ENCODE measurements around the gene MMP21.

The MMP21 gene, protein sequence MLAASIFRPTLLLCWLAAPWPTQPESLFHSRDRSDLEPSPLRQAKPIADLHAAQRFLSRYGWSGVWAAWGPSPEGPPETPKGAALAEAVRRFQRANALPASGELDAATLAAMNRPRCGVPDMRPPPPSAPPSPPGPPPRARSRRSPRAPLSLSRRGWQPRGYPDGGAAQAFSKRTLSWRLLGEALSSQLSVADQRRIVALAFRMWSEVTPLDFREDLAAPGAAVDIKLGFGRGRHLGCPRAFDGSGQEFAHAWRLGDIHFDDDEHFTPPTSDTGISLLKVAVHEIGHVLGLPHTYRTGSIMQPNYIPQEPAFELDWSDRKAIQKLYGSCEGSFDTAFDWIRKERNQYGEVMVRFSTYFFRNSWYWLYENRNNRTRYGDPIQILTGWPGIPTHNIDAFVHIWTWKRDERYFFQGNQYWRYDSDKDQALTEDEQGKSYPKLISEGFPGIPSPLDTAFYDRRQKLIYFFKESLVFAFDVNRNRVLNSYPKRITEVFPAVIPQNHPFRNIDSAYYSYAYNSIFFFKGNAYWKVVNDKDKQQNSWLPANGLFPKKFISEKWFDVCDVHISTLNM

DNA sequence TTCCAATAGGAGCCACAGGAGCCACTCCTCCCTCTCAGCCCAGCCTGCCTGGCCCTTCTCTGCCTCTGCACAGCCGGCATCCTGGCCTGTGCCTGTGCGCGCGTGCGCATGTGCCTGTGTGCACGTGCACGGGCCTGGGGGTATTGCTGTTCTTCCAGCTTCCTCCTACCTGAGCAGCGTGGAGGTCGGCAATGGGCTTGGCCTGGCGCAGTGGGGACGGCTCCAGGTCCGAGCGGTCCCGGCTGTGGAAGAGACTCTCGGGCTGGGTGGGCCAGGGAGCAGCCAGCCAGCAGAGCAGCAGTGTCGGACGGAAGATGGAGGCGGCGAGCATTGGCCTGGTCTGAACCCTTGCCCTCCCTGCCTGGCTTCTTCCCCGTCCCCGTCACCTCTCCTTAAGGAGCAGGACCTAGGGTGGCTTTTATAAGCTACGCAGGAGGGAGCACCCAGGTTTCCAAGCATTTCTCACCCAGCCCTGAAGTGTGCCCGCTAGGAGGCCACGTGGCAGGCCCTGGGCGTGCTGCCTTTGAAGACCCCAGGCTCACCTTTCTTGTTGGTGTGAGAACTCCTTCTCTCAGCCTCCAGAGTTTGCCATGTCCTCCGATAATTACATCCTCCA lies at the start of gene MMP21:
MMP21 (minus strand) TSS at position 331 of the 616 bp plus-strand sequence; CDS start at position 331, 0 bp downstream.
- no peak for DNase-seq (ENCODE audit: low spot score)

DNA sequence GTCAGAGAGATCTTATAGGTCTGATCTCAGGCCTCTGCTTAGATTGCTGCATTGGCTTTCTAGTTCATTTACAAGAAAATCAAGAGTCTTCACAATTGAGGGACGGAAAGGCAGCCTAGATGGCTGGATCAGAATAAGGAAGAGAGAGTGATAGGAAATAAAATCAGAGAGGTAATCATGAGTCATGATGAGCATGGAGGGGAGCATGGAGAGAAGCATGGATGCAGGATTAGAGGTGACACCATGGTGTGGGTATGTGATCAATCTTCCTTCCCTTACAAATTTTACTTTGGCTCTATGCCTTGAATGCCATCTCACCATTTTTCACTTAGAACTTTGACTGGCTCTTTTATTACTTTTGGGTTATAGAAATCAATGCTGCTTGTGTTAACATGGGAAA lies 49.1 kb upstream of the MMP21 start:
- DNase-seq (ENCODE audit: low spot score) = no peak

DNA sequence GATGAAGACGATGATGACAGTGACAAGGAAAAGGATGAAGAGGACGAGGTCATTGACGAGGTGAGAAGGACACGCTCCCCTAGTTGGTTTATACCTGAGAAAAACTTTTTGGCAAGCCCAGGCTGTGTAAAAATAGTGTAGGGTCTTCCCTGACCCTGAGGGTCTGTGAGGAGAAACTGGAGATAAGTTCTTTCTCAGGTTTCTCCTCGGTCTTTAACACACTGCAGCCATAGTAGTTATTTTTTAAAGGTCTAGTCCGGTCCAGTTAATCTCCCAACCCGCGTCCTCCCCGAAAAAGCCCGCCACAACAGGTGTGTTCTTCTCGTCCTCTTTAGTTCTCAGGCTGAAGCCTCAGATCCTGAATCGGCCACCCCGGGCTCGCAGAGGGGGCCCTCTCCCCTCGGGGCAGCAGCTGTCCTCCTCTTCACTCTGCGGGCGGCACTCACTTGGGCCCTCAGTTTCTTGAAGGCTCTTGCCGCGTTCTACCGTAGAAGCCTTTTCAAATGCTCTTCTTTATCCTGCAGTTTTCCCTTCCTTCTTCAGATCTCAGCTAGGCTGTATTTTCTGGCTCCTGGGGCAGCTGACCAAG lies 48.1 kb upstream of the MMP21 start:
- no peak for DNase-seq (ENCODE audit: low spot score)

DNA sequence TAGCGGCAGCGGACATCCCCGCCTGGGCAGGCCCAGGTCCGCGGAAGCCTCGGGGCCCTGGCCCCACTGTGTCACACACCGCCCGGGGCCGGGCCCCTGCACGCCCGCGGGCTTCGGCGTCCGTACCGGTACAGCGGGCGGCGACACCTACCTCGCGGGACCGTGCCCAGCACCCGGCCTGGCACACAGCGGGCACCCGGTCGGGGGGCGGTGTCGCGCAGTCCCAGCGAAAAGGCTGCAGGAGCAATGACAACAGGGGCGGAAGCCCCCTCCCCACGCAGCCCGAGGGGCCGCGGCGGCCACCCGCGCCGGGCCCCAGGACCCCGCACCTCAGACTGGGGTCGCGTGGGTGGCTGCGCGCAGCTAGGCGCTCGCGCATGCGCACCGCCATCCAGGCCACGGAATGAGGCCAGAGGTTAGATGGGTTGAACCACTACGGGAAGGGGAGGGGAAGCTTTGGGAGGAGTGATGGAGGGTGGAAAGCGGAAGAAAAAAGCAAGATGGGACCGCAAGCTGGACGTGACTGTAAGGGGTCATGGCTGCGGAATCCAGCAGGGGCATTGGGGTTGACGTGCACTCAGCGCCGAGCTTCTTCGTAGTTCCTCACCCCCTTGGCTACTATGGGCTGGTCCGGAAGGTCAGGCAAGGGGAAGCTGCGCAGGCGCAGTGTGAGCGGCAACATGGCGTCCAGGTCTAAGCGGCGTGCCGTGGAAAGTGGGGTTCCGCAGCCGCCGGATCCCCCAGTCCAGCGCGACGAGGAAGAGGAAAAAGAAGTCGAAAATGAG lies 47.4 kb upstream of the MMP21 start, which contains the start of the genes BCCIP and UROS:
BCCIP (plus strand) TSS at position 669 of the 785 bp plus-strand sequence; CDS start at position 681, 12 bp downstream.
UROS (minus strand) TSS at position 381 of the 785 bp plus-strand sequence. CDS start 6,759 bp downstream, outside the sequence.
- peak; percentile 90 for DNase-seq (ENCODE audit: low spot score)

DNA sequence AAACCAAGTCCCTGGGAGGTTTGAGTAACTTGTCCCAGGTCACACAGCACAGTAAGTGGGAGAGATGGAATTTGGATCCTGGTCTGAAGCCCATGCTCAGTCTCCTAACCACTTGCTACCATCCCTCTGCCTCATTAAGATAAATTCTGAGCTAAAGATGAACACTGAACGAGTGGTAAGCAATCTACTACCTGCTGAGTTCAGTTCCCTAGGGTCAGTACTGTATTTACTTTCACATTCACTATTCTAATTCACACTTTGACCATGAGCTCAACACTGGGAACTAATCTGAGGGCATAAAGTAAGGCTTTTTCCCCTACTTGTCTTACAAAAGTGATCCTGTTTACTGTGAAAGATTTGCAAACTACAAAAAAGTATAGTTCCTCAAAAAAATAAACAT lies 45.1 kb upstream of the MMP21 start:
- no peak for DNase-seq (ENCODE audit: low spot score)

DNA sequence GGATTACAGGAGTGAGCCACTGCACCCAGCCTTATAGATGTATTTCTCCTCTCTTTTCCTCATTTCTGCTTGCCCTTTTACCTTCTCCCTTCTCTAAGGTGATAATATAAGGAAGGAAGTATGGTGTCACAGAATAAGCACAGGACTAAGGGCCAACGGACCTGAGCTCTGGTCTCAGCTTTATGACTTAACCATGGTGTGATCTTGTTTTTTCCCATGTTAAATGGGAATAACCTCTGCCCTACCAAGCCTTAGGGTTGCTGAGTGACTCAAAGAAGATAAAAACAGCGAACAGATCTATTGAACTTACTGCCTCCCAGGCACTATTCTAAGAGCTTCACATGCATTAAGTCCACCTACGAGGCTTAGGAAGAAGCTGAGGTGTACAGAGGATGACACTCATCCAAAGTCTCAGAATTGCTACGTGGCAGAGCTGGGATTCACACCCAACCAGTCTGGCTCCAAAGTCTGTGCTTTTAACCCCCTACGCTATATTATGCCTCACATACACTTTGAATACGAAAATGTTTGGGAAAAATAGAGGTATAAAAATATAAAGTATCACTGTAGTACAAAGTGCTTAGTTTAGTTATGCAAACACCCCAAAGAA lies 41.8 kb upstream of the MMP21 start:
- DNase-seq (ENCODE audit: low spot score) = no peak

DNA sequence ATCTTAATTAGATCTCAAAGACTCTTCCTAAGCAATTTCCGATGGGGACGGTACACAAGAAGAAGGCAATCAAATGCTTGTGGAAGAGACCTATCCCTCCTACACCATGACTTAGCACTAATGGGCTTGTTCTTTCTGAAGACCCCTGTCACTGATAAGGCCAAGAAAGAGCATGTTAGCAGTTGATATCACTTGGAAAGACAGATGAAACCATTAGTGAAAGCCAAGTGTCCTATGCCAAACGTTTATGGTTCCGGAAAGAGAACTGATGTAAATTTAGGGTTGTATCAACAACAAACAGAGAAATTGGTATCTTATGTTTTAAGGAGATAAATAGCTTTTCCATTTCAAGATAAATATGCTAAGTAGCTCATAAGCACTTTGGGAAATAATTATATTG lies 40.9 kb upstream of the MMP21 start:
- no peak for DNase-seq (ENCODE audit: low spot score)

DNA sequence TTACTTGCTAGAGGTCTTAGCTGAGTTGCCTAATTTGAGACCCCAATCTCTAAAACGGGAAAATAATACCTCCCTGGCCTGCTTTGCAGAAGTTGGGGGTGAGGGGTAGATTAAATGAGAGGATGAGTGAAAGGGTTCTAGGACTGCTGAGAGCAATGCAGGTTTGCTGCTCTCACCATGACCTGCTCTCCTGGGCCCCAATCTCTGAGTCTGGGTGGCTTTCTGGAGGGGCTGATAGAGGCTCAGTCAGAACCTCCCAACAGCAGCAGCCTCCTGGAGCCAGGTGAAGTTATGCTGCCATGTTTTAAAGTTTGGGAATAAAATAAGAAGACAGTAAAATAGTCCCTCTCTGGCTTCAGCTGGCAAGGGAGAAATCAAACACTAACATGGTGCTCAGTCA lies 40.1 kb upstream of the MMP21 start:
- no peak for DNase-seq (ENCODE audit: low spot score)

DNA sequence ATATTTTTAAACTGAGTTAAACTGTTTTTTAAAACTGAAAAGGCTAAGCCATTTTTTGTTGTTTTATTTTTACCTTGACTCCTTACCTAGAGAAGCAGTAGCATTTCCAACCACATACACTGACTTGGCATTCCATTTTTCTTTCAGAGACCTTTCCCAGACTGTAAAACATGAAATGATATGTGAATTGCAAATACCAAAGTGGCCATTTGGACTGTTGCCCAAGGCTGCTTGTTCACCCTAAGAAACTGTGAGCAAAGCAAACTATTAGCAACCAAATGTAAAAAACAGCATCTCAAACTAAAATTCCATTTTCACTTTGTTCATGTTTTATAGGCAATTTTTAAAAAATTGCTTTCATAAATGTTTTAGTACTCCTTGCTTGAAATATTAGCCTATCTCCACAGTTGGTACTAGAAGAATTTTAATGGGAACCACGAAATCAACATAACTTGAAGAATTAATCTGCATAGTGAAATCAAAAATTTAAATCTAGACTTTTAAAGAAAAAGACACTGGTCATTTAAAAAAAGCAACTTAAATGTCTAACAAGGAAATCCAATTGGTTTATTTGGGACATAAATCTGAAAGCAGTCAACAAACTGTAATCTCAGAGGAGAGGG lies 36.6 kb upstream of the MMP21 start:
- DNase-seq (ENCODE audit: low spot score) = no peak

DNA sequence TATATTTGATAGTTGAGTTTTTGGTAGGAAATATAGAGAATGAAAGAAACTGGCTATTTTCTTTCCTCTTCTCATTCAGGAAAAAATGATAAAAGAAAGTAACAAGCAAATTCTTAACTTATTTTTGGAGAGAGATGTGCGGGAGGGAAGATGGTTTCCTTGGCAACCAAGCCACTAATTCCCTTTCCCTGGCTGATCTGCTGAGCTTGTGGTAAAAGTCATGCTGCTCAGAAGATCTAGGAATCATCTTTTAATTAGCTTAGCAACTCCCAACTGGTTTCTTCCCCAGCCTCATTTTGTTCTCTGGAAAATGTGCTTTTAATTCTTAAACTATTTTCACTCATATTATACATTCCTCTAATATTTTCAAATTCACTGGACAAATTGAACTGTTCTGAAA lies 35.6 kb upstream of the MMP21 start:
- no peak for DNase-seq (ENCODE audit: low spot score)

DNA sequence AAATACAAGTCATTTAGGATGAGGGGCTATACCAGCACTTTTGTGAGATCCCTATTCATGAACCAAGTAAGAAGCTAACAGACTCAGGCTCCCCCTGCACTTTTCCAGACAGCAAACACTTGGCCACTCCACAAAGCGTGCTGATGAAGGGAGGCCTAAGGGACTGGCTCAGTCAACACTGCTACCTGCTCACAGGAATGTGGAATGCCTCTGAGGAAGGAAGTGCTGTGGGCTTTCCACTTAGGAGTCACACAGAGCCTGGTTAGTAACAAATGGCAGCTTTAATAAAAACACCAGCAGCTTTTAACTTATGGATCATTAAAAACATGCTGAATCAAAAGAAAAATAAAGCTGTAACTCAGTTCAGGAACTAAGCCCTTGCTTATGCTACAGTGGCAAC lies 32.4 kb upstream of the MMP21 start:
- no peak for DNase-seq (ENCODE audit: low spot score)

DNA sequence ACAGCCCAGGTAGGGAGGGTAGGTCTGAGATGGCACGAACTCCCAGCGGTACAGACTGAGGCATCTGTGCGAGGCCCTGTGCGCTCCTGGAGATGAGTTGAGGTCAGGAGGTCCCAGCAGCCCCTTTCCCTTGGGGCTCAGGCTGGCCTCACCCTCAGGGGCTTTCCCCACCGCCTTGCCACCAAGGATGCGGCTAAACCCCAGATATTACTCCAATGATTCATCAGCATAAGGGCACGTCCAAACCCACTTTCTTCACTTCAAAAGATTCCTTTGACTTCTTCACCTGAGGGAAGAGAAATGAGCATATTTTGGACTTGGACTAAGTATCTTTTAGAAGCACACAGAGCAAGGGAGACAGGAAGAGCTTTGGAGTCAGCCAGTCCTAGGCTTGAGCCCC lies 27.1 kb upstream of the MMP21 start:
- no peak for DNase-seq (ENCODE audit: low spot score)

DNA sequence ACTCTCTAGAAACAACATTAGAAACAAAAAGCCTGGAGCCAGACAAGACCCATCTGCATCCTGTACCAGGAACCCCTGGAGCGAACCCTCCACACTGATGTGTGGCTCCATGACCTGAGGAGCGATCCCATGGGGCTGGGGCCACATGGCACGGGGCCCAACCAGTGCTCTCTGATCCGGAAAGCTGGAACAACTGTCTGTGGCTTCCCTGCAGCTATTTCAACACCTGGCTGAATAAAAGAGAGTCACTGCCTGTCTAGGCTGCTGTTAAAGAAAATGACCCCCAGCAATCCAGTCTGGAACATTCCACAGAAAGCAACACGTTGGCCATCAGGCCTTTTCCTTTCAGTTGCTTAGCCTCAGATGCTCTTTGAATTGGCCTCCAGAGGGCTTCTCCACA lies 26.5 kb upstream of the MMP21 start:
- no peak for DNase-seq (ENCODE audit: low spot score)

DNA sequence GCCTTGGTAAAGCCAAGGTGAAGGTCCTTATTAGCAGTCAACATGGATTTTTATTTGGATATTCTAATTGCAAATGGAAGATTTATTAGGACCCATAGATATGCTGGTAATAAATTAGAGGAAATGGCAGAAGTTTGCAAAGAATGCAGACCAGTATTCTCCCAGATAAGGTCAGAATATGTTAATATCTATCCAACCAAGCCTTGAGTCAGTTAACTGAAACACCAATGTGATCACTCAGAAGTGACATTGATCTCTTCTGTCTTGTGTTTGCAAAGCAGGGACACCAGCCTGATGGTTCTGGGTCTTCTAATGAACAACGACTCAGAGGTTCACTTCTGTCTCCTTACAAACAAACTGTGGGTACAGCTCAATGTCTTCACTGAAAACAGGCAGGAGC lies 26.0 kb upstream of the MMP21 start:
- DNase-seq (ENCODE audit: low spot score) = no peak

DNA sequence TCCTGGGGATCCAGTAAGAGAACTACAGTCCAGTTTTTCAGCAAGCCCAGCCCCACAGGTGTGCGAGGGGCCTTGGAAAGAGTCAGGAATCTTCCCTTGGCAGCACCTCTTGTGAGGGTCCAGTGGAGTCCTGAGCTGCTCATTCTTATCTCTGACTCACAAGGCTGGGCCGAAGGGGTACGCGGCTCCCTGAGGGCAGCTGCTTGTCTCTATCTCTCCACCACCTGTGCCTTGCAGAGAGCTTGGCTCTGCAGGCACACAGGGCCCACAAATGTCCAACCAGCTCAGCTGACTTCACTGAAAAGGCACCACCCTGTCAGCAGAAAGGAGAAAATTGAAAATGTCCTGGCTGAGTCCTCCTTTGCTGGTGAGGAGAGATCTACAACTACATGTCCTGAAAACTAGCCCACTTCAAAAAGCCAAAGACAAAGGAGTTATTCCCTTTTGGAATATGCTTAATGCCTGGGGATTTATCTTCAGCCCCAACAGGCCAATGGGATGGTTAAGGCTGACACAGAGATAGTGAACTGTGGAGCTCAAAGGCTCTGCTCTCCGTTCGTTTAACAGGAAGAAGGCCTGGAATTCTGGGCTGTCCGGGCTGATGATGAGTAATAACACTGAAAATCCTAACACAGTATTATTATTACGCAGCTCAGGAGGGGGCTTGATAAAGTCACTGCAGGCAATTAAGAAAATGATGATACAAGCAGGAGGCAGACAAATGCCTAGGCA lies 24.0 kb upstream of the MMP21 start:
- no peak for DNase-seq (ENCODE audit: low spot score)

DNA sequence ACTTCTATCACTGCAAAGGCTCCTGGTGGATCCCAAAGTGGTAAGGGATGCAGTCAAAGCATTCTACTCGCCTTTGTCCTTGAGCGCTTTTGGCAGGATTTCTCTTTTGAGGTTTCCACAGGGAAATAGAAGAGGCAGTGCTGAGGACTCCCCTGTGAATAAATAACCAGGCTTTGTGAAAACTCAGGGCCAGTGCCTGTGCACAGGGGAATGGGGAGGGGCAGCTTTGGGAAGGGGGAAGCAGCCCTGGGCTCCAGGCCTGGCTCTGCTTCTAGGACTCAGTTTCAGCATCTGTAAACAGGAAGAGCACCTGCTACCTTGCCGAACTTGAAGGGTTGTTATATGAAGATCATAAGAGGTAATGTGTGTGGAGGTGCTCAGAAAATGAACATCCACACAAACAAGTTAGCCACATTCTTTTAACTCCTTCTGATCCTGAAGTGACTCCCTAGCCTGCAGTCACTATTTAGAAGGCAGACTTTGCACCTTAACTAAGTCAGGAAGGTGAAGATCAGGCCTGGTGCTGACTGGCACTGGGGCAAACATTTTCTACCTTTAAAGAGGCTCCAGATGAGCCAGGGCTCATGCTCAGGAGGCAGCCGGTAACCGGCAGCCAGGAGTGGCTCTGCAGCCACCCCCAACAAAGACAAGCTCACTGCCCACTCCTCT lies 22.5 kb upstream of the MMP21 start:
- DNase-seq (ENCODE audit: low spot score) = no peak

DNA sequence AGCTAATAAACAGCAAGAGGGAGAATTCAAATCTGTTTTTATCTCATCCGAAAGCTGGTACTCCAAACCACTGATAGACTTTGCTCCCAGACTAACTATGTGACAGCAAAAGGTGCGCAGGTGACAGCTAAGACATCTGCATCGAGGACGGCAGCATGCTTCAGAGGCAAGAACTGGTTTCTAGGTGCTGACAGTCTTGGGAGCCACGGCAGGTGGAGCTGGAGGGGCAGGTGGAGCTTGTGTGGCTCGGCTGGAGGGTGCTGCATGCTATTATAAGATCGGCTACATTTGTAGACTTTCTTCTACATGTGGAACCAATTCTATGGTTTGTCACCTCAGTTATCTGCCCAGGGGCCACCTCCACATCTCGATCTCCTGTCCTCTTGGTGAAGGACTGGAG lies 21.8 kb upstream of the MMP21 start:
- DNase-seq (ENCODE audit: low spot score) = no peak

DNA sequence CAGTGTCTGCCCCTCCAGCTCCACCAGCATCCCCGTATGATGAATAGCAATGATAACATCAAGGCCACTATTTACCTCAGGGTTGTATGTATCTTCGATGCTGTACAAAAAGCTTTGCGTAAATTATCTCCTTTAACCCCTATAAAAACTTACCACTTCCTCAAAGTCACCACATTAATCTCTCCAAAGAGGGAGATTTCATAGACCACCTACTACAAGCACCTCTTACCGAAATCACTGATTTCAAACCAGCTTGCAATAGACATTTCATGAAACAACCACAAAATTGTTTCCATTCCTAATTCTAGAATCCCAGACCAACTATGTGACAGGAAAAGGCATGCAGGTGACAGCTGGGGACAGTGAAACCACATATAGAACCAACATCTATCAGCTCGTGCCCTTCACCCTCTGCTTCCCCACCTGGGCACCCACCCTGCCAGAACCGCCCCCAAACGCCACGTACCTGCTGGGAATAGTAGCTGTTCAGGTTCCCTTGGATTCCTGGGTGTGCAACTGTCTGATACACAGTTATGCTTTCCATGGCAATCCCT lies 20.1 kb upstream of the MMP21 start:
- DNase-seq (ENCODE audit: low spot score) = no peak

DNA sequence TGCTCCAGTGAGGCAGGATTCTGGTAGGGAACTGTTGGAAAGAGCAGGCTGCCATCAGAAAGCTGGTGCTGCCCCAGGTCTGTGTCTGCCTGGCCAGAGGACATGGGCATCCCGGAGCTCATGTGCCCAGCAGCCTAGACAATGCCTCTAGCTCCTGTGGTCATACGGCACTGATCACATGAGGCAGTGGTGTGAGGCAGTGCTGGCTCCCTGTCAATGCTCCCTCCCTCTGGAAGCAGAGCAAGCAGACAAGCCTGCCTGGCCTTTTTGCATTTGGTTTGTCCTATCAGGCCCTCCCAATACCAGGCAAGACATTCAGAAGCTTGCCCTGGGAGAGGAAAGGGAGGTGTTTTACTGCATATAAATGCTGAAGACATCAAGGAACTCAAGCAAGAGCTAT lies 19.5 kb upstream of the MMP21 start:
- DNase-seq (ENCODE audit: low spot score) = peak; percentile 8
